WTC11 (cell line): Measurements from ENCODE around the gene CBX1. TPM values are rescaled to one million over a fixed set of nuclear protein-coding genes. Genes with fewer than 3 reads are reported as not detected.

Experiments used
- ATAC-seq: fragments of 200-7000 bp; cut with Tn5 transposase; 2 replicates; pipeline ENCODE4 v1.10.0; 2021; ENCODE audit warnings: mild to moderate bottlenecking, moderate library complexity
- CTCF ChIA-PET: fragments of 300-600 bp; sonication (Branson Sonifier 250); formaldehyde crosslinking; loops from one replicate; lab custom pipeline; 2021; ENCODE audit warnings: antibody characterized with exemption; lab: Charles Lee
- POLR2A ChIA-PET: fragments of 350-600 bp; sonication (Branson Sonifier 250); formaldehyde crosslinking; loops from one replicate; lab custom pipeline; 2021; ENCODE audit warnings: antibody characterized with exemption; lab: Charles Lee
- DNase-seq: peaks from one replicate; pipeline ENCODE4 v3.0.0; 2021; ENCODE audit warnings: low spot score
- H3K27ac Mint-ChIP-seq: 2 replicates; pipeline ENCODE4 v1.8.0; 2021; ENCODE audit warnings: mixed read lengths
- H3K27me3 Mint-ChIP-seq: 2 replicates; pipeline ENCODE4 v1.8.0; 2021; ENCODE audit warnings: low read depth, mild to moderate bottlenecking, moderate library complexity, mixed read lengths
- H3K36me3 Mint-ChIP-seq: 2 replicates; pipeline ENCODE4 v1.8.0; 2021; ENCODE audit warnings: mixed read lengths
- H3K4me1 Mint-ChIP-seq: 2 replicates; pipeline ENCODE4 v1.8.0; 2022; ENCODE audit warnings: mixed read lengths
- H3K4me3 Mint-ChIP-seq: 2 replicates; pipeline ENCODE4 v1.8.0; 2021; ENCODE audit warnings: mild to moderate bottlenecking, moderate library complexity, mixed read lengths
- H3K9me3 Mint-ChIP-seq: 2 replicates; pipeline ENCODE4 v1.8.0; 2021; ENCODE audit warnings: mixed read lengths
- ETV6 ChIP-seq: sonication (generic); formaldehyde crosslinking; IDR thresholded peaks from 2 replicates; pipeline ENCODE4 v1.8.1; 2022; ENCODE audit warnings: mild to moderate bottlenecking, missing genetic modification reagents
- FOXP1 ChIP-seq: sonication (generic); formaldehyde crosslinking; IDR thresholded peaks from 2 replicates; pipeline ENCODE4 v1.8.0; 2022; ENCODE audit warnings: missing genetic modification reagents, mild to moderate bottlenecking, moderate library complexity, borderline replicate concordance
- GABPB1 ChIP-seq: sonication (generic); formaldehyde crosslinking; IDR thresholded peaks from 2 replicates; pipeline ENCODE4 v1.8.1; 2023; ENCODE audit warnings: mild to moderate bottlenecking, missing genetic modification reagents
- JAZF1 ChIP-seq: fragments of 250-450 bp; sonication (Bioruptor Pico); IDR thresholded peaks from 2 replicates; pipeline ENCODE4 v1.9.0; 2021; ENCODE audit warnings: moderate library complexity, mild to moderate bottlenecking, inconsistent platforms
- NFYB ChIP-seq: sonication (generic); formaldehyde crosslinking; conservative IDR thresholded peaks from 2 replicates; pipeline ENCODE4 v1.8.0; 2022; ENCODE audit warnings: low read depth, missing genetic modification reagents
- OVOL2 ChIP-seq: fragments of 250-450 bp; sonication (Bioruptor Pico); IDR thresholded peaks from 2 replicates; pipeline ENCODE4 v1.9.0; 2021; ENCODE audit warnings: mild to moderate bottlenecking, borderline replicate concordance
- RORB ChIP-seq: fragments of 250-450 bp; sonication (Bioruptor Pico); IDR thresholded peaks from 2 replicates; pipeline ENCODE4 v1.9.0; 2021; ENCODE audit warnings: mild to moderate bottlenecking
- SOX15 ChIP-seq: fragments of 250-450 bp; sonication (Bioruptor Pico); IDR thresholded peaks from 2 replicates; pipeline ENCODE4 v1.9.0; 2021; ENCODE audit warnings: mild to moderate bottlenecking
- ZNF121 ChIP-seq: sonication (generic); formaldehyde crosslinking; IDR thresholded peaks from 2 replicates; pipeline ENCODE4 v1.8.0; 2023; ENCODE audit warnings: missing genetic modification reagents
- ZNF138 ChIP-seq: sonication (generic); formaldehyde crosslinking; conservative IDR thresholded peaks from 2 replicates; pipeline ENCODE4 v1.8.1; 2022; ENCODE audit warnings: mild to moderate bottlenecking, moderate library complexity, missing genetic modification reagents
- ZNF232 ChIP-seq: sonication (generic); formaldehyde crosslinking; IDR thresholded peaks from 2 replicates; pipeline ENCODE4 v1.8.0; 2022; ENCODE audit warnings: mild to moderate bottlenecking, missing genetic modification reagents
- ZNF263 ChIP-seq: sonication (generic); formaldehyde crosslinking; IDR thresholded peaks from 2 replicates; pipeline ENCODE4 v1.8.1; 2022; ENCODE audit warnings: low read depth, mild to moderate bottlenecking, moderate library complexity, missing genetic modification reagents
- total RNA-seq: library from RNA; stranded (reverse); gene quantifications from 3 replicates; pipeline ENCODE4 v1.2.3, GENCODE V29; 2021
- TF ChIP-seq, protein P1 (sequence below): fragments of 250-450 bp; sonication (Bioruptor Pico); IDR thresholded peaks from 2 replicates; pipeline ENCODE4 v1.9.0; 2021; ENCODE audit warnings: mild to moderate bottlenecking
- TF ChIP-seq, protein P2 (sequence below): fragments of 250-450 bp; sonication (Bioruptor Pico); IDR thresholded peaks from 2 replicates; pipeline ENCODE4 v2.1.2; 2022; ENCODE audit warnings: mild to moderate bottlenecking, moderate library complexity
- TF ChIP-seq, protein P3 (sequence below): fragments of 200-600 bp; IDR thresholded peaks from 2 replicates; pipeline ENCODE4 v1.8.0; 2022; ENCODE audit warnings: antibody characterized with exemption
- TF ChIP-seq, protein P4 (sequence below): sonication (generic); formaldehyde crosslinking; IDR thresholded peaks from 2 replicates; pipeline ENCODE4 v1.8.0; 2022; ENCODE audit warnings: missing genetic modification reagents
- TF ChIP-seq, protein P5 (sequence below): fragments of 250-450 bp; sonication (Bioruptor Pico); IDR thresholded peaks from 2 replicates; pipeline ENCODE4 v1.9.0; 2021; ENCODE audit warnings: mild to moderate bottlenecking
- TF ChIP-seq, protein P6 (sequence below): sonication (generic); formaldehyde crosslinking; IDR thresholded peaks from 2 replicates; pipeline ENCODE4 v1.8.1; 2023; ENCODE audit warnings: mild to moderate bottlenecking, moderate library complexity, missing genetic modification reagents

The CBX1 gene
- total RNA-seq, 1 experiment from 2014 or later = 162 TPM

DNA sequence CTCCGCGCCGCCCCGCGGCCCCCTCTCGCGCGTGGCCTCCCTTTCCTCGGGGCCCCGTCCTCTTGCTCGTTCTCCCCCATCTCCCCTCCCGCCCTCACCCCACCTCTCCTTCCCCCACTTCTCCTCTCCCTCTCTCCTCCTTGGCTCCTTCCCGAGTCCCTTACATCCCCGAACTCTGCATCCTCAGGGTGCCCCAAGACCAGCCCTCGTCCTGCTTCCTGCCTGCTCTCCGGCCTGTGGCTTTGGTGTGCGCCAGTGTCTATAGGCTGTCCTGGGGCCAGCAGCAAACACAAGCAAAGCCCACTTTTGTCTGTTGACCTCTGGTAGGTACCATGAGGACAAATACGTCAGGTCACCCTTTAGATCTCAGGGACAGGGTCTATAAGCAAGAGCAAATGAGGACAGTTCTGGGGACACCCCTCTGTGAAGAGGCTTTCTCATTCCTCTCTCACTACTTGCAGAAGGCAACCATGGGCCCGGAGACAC is 63.4 kb downstream of the CBX1 start:
- H3K36me3 Mint-ChIP-seq = no peaks in the 10 kb centered on the region
- H3K27ac Mint-ChIP-seq = no peak overlapping the region
- ATAC-seq = peak; percentile 67
- POLR2A ChIA-PET = interaction anchor here (1.5 kb wide), 1 partner anchor 11 kb away, joined by 4 read pairs; the partner anchor contains the start of gene NFE2L1
- CTCF ChIA-PET = interaction anchor here (1.3 to 3.7 kb wide), 2 partner anchors 11 to 27 kb away, joined by 3 to 34 read pairs; no protein-coding TSS in a partner anchor
- H3K4me1 Mint-ChIP-seq = peaks cover 6% of the 10 kb centered on the region
- H3K27me3 Mint-ChIP-seq = peaks cover 53% of the 10 kb centered on the region
- H3K9me3 Mint-ChIP-seq = no peaks in the 10 kb centered on the region
- DNase-seq = no peak
- H3K4me3 Mint-ChIP-seq = peak overlapping the region; percentile 79
- TF ChIP-seq ZNF121 (CRISPR knock-in tag) (no peak), OVOL2 (CRISPR knock-in tag) (no peak), NFYB (CRISPR knock-in tag) (no peak), ETV6 (no peak), ZNF263 (CRISPR knock-in tag) (no peak), RORB (CRISPR knock-in tag) (no peak), ZNF232 (CRISPR knock-in tag) (no peak), SOX15 (CRISPR knock-in tag) (no peak), JAZF1 (no peak), FOXP1 (no peak), ZNF138 (CRISPR knock-in tag) (no peak), GABPB1 (no peak)
- TF ChIP-seq, protein P1, sequence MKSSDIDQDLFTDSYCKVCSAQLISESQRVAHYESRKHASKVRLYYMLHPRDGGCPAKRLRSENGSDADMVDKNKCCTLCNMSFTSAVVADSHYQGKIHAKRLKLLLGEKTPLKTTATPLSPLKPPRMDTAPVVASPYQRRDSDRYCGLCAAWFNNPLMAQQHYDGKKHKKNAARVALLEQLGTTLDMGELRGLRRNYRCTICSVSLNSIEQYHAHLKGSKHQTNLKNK (CRISPR knock-in tag) = no peak
- TF ChIP-seq, protein P2, sequence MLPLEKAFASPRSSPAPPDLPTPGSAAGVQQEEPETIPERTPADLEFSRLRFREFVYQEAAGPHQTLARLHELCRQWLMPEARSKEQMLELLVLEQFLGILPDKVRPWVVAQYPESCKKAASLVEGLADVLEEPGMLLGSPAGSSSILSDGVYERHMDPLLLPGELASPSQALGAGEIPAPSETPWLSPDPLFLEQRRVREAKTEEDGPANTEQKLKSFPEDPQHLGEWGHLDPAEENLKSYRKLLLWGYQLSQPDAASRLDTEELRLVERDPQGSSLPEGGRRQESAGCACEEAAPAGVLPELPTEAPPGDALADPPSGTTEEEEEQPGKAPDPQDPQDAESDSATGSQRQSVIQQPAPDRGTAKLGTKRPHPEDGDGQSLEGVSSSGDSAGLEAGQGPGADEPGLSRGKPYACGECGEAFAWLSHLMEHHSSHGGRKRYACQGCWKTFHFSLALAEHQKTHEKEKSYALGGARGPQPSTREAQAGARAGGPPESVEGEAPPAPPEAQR (CRISPR knock-in tag) = no peak
- TF ChIP-seq, protein P3, sequence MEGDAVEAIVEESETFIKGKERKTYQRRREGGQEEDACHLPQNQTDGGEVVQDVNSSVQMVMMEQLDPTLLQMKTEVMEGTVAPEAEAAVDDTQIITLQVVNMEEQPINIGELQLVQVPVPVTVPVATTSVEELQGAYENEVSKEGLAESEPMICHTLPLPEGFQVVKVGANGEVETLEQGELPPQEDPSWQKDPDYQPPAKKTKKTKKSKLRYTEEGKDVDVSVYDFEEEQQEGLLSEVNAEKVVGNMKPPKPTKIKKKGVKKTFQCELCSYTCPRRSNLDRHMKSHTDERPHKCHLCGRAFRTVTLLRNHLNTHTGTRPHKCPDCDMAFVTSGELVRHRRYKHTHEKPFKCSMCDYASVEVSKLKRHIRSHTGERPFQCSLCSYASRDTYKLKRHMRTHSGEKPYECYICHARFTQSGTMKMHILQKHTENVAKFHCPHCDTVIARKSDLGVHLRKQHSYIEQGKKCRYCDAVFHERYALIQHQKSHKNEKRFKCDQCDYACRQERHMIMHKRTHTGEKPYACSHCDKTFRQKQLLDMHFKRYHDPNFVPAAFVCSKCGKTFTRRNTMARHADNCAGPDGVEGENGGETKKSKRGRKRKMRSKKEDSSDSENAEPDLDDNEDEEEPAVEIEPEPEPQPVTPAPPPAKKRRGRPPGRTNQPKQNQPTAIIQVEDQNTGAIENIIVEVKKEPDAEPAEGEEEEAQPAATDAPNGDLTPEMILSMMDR = no peak
- TF ChIP-seq, protein P4, sequence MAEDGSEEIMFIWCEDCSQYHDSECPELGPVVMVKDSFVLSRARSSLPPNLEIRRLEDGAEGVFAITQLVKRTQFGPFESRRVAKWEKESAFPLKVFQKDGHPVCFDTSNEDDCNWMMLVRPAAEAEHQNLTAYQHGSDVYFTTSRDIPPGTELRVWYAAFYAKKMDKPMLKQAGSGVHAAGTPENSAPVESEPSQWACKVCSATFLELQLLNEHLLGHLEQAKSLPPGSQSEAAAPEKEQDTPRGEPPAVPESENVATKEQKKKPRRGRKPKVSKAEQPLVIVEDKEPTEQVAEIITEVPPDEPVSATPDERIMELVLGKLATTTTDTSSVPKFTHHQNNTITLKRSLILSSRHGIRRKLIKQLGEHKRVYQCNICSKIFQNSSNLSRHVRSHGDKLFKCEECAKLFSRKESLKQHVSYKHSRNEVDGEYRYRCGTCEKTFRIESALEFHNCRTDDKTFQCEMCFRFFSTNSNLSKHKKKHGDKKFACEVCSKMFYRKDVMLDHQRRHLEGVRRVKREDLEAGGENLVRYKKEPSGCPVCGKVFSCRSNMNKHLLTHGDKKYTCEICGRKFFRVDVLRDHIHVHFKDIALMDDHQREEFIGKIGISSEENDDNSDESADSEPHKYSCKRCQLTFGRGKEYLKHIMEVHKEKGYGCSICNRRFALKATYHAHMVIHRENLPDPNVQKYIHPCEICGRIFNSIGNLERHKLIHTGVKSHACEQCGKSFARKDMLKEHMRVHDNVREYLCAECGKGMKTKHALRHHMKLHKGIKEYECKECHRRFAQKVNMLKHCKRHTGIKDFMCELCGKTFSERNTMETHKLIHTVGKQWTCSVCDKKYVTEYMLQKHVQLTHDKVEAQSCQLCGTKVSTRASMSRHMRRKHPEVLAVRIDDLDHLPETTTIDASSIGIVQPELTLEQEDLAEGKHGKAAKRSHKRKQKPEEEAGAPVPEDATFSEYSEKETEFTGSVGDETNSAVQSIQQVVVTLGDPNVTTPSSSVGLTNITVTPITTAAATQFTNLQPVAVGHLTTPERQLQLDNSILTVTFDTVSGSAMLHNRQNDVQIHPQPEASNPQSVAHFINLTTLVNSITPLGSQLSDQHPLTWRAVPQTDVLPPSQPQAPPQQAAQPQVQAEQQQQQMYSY (CRISPR knock-in tag) = no peak
- TF ChIP-seq, protein P5, sequence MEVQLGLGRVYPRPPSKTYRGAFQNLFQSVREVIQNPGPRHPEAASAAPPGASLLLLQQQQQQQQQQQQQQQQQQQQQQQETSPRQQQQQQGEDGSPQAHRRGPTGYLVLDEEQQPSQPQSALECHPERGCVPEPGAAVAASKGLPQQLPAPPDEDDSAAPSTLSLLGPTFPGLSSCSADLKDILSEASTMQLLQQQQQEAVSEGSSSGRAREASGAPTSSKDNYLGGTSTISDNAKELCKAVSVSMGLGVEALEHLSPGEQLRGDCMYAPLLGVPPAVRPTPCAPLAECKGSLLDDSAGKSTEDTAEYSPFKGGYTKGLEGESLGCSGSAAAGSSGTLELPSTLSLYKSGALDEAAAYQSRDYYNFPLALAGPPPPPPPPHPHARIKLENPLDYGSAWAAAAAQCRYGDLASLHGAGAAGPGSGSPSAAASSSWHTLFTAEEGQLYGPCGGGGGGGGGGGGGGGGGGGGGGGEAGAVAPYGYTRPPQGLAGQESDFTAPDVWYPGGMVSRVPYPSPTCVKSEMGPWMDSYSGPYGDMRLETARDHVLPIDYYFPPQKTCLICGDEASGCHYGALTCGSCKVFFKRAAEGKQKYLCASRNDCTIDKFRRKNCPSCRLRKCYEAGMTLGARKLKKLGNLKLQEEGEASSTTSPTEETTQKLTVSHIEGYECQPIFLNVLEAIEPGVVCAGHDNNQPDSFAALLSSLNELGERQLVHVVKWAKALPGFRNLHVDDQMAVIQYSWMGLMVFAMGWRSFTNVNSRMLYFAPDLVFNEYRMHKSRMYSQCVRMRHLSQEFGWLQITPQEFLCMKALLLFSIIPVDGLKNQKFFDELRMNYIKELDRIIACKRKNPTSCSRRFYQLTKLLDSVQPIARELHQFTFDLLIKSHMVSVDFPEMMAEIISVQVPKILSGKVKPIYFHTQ (CRISPR knock-in tag) = no peak
- TF ChIP-seq, protein P6, sequence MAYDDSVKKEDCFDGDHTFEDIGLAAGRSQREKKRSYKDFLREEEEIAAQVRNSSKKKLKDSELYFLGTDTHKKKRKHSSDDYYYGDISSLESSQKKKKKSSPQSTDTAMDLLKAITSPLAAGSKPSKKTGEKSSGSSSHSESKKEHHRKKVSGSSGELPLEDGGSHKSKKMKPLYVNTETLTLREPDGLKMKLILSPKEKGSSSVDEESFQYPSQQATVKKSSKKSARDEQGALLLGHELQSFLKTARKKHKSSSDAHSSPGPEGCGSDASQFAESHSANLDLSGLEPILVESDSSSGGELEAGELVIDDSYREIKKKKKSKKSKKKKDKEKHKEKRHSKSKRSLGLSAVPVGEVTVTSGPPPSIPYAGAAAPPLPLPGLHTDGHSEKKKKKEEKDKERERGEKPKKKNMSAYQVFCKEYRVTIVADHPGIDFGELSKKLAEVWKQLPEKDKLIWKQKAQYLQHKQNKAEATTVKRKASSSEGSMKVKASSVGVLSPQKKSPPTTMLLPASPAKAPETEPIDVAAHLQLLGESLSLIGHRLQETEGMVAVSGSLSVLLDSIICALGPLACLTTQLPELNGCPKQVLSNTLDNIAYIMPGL = no peak
- TF ChIP-seq, all 79 proteins: peak for 0
